ENCODE results near the gene CLTCL1.

CLTCL1 gene

GRCh38 chr22:19201869-19202798 lies 89.4 kb downstream of the CLTCL1 start:
- no peak for DNase-seq (ENCODE audit: low read depth, low spot score)
- no peak overlapping the region for H3K27ac ChIP-seq

- H3K27ac ChIP-seq, result no peak overlapping the region
Observed at GRCh38 chr22:19201130-19201868, 90.2 kb downstream of the CLTCL1 start.

GRCh38 chr22:19199479-19199878 lies 92.0 kb downstream of the CLTCL1 start:
- no peak for DNase-seq (ENCODE audit: low read depth, low spot score)
- no peak overlapping the region for H3K27ac ChIP-seq

More at GRCh38 chr22:19201130-19201868, 90.2 kb downstream of the CLTCL1 start:
- no peak for DNase-seq (ENCODE audit: low read depth, low spot score)

- no peak overlapping the region for H3K27ac ChIP-seq
- no peak for DNase-seq (ENCODE audit: low read depth, low spot score)
Observed at GRCh38 chr22:19197997-19198865, 93.3 kb downstream of the CLTCL1 start.

- no peak overlapping the region for H3K27ac ChIP-seq
- no peak for DNase-seq (ENCODE audit: low read depth, low spot score)
Observed at GRCh38 chr22:19196841-19197612, 94.5 kb downstream of the CLTCL1 start.

- H3K27ac ChIP-seq, result no peak overlapping the region
- DNase-seq (ENCODE audit: low read depth, low spot score), result no peak
Observed at GRCh38 chr22:19195796-19196731, 95.5 kb downstream of the CLTCL1 start.

- no peak for DNase-seq (ENCODE audit: low read depth, low spot score)
- H3K27ac ChIP-seq, result no peak overlapping the region
Observed at GRCh38 chr22:19194766-19195536, 96.6 kb downstream of the CLTCL1 start.

- no peak overlapping the region for H3K27ac ChIP-seq
- DNase-seq (ENCODE audit: low read depth, low spot score), result no peak
Observed at GRCh38 chr22:19193879-19194278, 97.6 kb downstream of the CLTCL1 start.

- H3K27ac ChIP-seq, result no peak overlapping the region
- no peak for DNase-seq (ENCODE audit: low read depth, low spot score)
Observed at GRCh38 chr22:19187716-19188563, 103.6 kb downstream of the CLTCL1 start.

- H3K27ac ChIP-seq, result no peak overlapping the region
- DNase-seq (ENCODE audit: low read depth, low spot score), result no peak
Observed at GRCh38 chr22:19184276-19184997, 107.1 kb downstream of the CLTCL1 start.

- H3K27ac ChIP-seq, result no peak overlapping the region
- DNase-seq (ENCODE audit: low read depth, low spot score), result no peak
Observed at GRCh38 chr22:19183216-19183615, 108.3 kb downstream of the CLTCL1 start.

GRCh38 chr22:19182472-19183157 lies 108.9 kb downstream of the CLTCL1 start:
- DNase-seq (ENCODE audit: low read depth, low spot score), result no peak

GRCh38 chr22:19181786-19182471 lies 109.6 kb downstream of the CLTCL1 start:
- no peak overlapping the region for H3K27ac ChIP-seq
- no peak for DNase-seq (ENCODE audit: low read depth, low spot score)

More at GRCh38 chr22:19182472-19183157, 108.9 kb downstream of the CLTCL1 start:
- H3K27ac ChIP-seq, result no peak overlapping the region

- no peak overlapping the region for H3K27ac ChIP-seq
- no peak for DNase-seq (ENCODE audit: low read depth, low spot score)
Observed at GRCh38 chr22:19180740-19181410, 110.6 kb downstream of the CLTCL1 start.

- DNase-seq (ENCODE audit: low read depth, low spot score), result no peak
- no peak overlapping the region for H3K27ac ChIP-seq
Observed at GRCh38 chr22:19180234-19180633, 111.3 kb downstream of the CLTCL1 start.
